ENCODE results near the gene MMAA. TPM values are rescaled to one million over a fixed set of nuclear protein-coding genes. Genes with fewer than 3 reads are reported as not detected.

Gene MMAA
- total and polyA plus RNA-seq, 4 donors, result 4.8 to 18.9 (median 15.3) TPM

- TF ChIP-seq RAD21 (IDR thresholded peaks at IDR 0.05), result no peak
- TF ChIP-seq CTCF (IDR thresholded peaks at IDR 0.05; ENCODE audit: low read depth, low read length, missing input control), result no peak
- no peak for TF ChIP-seq HNF4G (IDR thresholded peaks at IDR 0.05)
- TF ChIP-seq RXRA (IDR thresholded peaks at IDR 0.05), result no peak
- no peak for TF ChIP-seq JUND (IDR thresholded peaks at IDR 0.05)
- no peak for TF ChIP-seq GABPA (IDR thresholded peaks at IDR 0.05 in 1 of 2, conservative IDR thresholded peaks at IDR 0.05 in 1 of 2)
- no peak for TF ChIP-seq FOXA2 (IDR thresholded peaks at IDR 0.05)
- TF ChIP-seq ZBTB33 (IDR thresholded peaks at IDR 0.05), result no peak
- TF ChIP-seq YY1 (IDR thresholded peaks at IDR 0.05), result no peak
- no peak for TF ChIP-seq ATF3 (IDR thresholded peaks at IDR 0.05)
- no peaks in the 10 kb centered on the region for H3K27me3 ChIP-seq (ENCODE audit: control insufficient read depth in 4 of 4, insufficient read depth in 4 of 4, low read length in 3 of 4)
- H3K9me3 ChIP-seq (ENCODE audit: control insufficient read depth in 4 of 4, low read length in 3 of 4), result no peaks in the 10 kb centered on the region
- H3K4me3 ChIP-seq (ENCODE audit: low read depth in 1 of 3, low read length in 3 of 3), result no peak overlapping the region
- H3K9ac ChIP-seq (ENCODE audit: low read depth in 1 of 2, low read length in 2 of 2), result no peak overlapping the region
- no peaks in the 10 kb centered on the region for H3K4me1 ChIP-seq (ENCODE audit: control insufficient read depth in 4 of 4, insufficient read depth in 4 of 4, low read length in 3 of 4)
- peaks cover 3 to 44% (median 18%) of the 10 kb centered on the region in 4 donors for H3K36me3 ChIP-seq (ENCODE audit: control insufficient read depth in 4 of 4, insufficient read depth in 3 of 4, low read depth in 1 of 4, low read length in 3 of 4)
- WGBS, result 94% methylated on average over 1 of the region's 1 CpG
- no peak overlapping the region for H3K27ac ChIP-seq (ENCODE audit: low read depth in 1 of 2, low read length in 2 of 2)
- DNase-seq (ENCODE audit: low spot score), result no peak
Observed at GRCh38 chr4:145643295-145643694, 24.1 kb downstream of the MMAA start.

- Histone ChIP-seq H3K9me3 (ENCODE audit: control insufficient read depth in 4 of 4, low read length in 3 of 4) (no peaks in the 10 kb centered on the region), H3K27me3 (ENCODE audit: control insufficient read depth in 4 of 4, insufficient read depth in 4 of 4, low read length in 3 of 4) (no peaks in the 10 kb centered on the region), H3K4me3 (ENCODE audit: low read depth in 1 of 3, low read length in 3 of 3) (no peak overlapping the region), H3K27ac (ENCODE audit: low read depth in 1 of 2, low read length in 2 of 2) (no peak overlapping the region), H3K36me3 (ENCODE audit: control insufficient read depth in 4 of 4, insufficient read depth in 3 of 4, low read depth in 1 of 4, low read length in 3 of 4) (peaks cover 0 to 37% (median 20%) of the 10 kb centered on the region in 4 donors), H3K9ac (ENCODE audit: low read depth in 1 of 2, low read length in 2 of 2) (no peak overlapping the region), H3K4me1 (ENCODE audit: control insufficient read depth in 4 of 4, insufficient read depth in 4 of 4, low read length in 3 of 4) (no peaks in the 10 kb centered on the region)
- TF ChIP-seq MAX (IDR thresholded peaks at IDR 0.05), result no peak
- TF ChIP-seq ZBTB33 (IDR thresholded peaks at IDR 0.05), result no peak
- no peak for TF ChIP-seq ATF3 (IDR thresholded peaks at IDR 0.05)
- TF ChIP-seq NR2F2 (IDR thresholded peaks at IDR 0.05), result no peak
- TF ChIP-seq SP1 (IDR thresholded peaks at IDR 0.05), result no peak
- TF ChIP-seq RAD21 (IDR thresholded peaks at IDR 0.05), result no peak
- TF ChIP-seq HNF4A (conservative IDR thresholded peaks at IDR 0.05), result no peak
- no peak for TF ChIP-seq FOXA1 (IDR thresholded peaks at IDR 0.05)
- no peak for TF ChIP-seq RXRA (IDR thresholded peaks at IDR 0.05)
- TF ChIP-seq HNF4G (IDR thresholded peaks at IDR 0.05), result no peak
- no peak for TF ChIP-seq CTCF (IDR thresholded peaks at IDR 0.05; ENCODE audit: low read depth, low read length, missing input control)
- no peak for TF ChIP-seq YY1 (IDR thresholded peaks at IDR 0.05)
- no peak for TF ChIP-seq EGR1 (IDR thresholded peaks at IDR 0.05; ENCODE audit: low read depth in 2 of 2)
- no peak for TF ChIP-seq FOXA2 (IDR thresholded peaks at IDR 0.05)
- no peak for TF ChIP-seq REST (IDR thresholded peaks at IDR 0.05)
- no peak for TF ChIP-seq JUND (IDR thresholded peaks at IDR 0.05)
- TF ChIP-seq TAF1 (conservative IDR thresholded peaks at IDR 0.05), result no peak
- TF ChIP-seq GABPA (IDR thresholded peaks at IDR 0.05 in 1 of 2, conservative IDR thresholded peaks at IDR 0.05 in 1 of 2), result no peak
- 93% methylated on average over 3 of the region's 3 CpGs for WGBS
- no peak for DNase-seq (ENCODE audit: low spot score)
Observed at GRCh38 chr4:145644699-145645098, 25.5 kb downstream of the MMAA start.

Data from liver (tissue), 9 donors.